Coronary artery (tissue), 2 donors: ENCODE results near the gene HOXB2.

Source experiments
- DNase-seq: peaks from one replicate; pipeline ENCODE4 v3.0.0-alpha.2; 2017; ENCODE audit warnings: low spot score
- H3K27ac ChIP-seq, 2 donors: fragments of 200-600 bp; sonication (generic); one replicate each; pipeline ENCODE4 v1.5.1; 2016 to 2019
- H3K4me3 ChIP-seq: fragments of 200-600 bp; sonication (generic); 2 replicates; pipeline ENCODE4 v1.5.1; 2016; ENCODE audit warnings: mild to moderate bottlenecking, moderate library complexity
- CTCF ChIP-seq: fragments of 200-600 bp; sonication (generic); IDR thresholded peaks from one replicate; pipeline ENCODE4 v1.5.1; 2019; ENCODE audit warnings: antibody characterized with exemption

HOXB2 gene

DNA sequence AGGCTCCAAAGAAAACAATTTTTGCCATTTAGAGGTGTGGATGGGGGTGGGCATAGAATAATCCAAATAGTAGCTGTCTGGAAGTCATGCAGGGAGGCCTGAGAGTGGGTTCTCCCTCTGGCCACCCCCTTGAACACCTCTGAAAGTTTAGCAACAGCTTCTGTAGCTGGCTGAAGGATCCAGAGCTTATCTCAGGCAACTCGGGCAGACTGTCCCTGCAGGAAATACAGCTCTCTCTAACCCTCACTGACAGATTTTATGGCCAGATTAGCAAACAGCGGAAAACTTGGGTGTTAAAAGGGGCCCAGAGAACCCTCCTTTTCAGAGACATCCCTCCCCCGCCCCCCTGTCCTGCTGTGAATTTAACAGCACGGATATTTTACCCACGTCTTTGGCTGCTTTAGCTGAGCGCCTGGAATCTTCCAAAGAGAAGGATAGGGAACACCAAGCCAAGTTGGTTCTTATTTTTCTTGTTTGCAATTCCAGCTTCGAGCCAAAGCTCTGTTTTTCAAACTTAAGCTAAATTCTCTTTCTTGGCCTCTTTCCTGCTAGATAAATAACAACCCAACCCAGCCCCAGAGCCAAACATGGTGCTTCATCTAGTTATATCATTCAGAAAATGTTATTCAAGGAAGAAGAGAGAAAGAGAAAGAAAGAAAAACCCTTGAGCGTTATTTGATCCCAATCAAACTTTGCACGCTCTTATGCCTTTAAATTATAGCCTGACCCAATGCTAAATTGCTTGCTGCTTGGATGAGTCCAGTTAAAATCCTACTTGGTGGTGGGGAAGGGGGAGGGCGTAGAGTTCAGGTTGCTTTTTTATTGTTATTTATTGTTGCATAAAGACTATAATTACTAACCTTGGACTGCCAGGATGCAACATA is 2.3 kb upstream of the HOXB2 start:
- Histone ChIP-seq H3K27ac (peak overlapping the region; percentile 89 to 91), H3K4me3 (peak overlapping the region; percentile 60)
- no peak for TF ChIP-seq CTCF
- no peak for DNase-seq

- H3K4me3 ChIP-seq: peak overlapping the region; percentile 60
- peak overlapping the region; percentile 89 to 91 for H3K27ac ChIP-seq
- DNase-seq: no peak
- no peak for TF ChIP-seq CTCF
Measured at GRCh38 chr17:48546137-48546923, 1.4 kb upstream of the HOXB2 start.

DNA sequence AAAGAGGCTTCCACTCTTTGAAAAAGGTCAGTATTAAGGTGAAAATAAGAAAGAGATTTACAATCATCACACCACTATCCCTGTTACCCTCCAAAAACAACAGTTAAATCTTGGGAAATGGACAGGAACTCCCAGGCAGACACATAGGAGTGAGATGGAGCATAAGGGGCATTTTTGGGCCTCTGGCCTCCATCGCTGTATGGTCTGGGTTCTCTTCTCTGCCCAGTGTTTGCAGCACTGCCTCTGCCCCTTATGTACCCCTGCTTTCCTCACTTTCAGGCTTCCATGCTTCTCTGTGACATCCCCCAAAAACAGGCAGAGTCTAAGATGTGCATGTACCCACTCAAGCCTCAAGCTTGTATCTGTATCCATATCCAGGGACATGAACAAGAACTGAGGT is 630 bp upstream of the HOXB2 start:
- no peak for TF ChIP-seq CTCF
- Histone ChIP-seq H3K4me3 (no peak overlapping the region), H3K27ac (peak overlapping the region; percentile 89 to 97)
- DNase-seq: no peak

DNA sequence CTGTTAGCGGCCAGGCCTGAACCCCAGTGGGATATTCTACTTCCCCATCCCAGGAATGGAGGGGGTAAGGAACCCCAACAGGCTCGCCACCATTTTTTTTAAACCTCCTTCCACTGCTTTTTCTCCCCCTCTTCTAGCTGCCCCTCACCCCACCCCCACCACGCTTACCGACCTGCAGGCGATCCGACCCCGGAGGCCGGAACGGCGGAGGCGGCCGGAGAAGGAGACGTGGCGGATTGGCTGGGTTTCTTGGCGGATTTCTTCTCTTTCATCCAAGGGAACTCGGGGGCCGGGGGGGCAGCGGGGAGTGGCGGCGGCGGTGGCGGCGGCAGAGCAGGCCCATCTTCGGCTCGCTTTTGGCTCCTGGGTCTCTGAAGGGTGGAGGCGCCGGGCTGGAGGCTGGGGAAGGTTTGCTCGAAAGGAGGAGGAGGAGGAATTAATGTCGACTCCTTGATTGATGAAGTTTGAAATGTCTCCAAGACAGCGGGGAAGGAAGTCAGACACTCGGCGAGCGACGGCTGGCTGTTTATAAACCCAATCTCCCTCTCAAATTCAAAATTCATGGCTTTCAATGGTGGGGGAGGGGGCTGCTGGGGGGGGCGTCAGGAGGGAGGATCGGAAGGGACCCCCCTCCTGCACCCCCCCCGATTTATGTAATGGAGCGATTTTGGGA is 424 bp downstream of the HOXB2 start:
- H3K27ac ChIP-seq: peak overlapping the region; percentile 89 to 97
- TF ChIP-seq CTCF: no peak
- peak overlapping the region; percentile 87 for H3K4me3 ChIP-seq
- peak; percentile 95 for DNase-seq

DNA sequence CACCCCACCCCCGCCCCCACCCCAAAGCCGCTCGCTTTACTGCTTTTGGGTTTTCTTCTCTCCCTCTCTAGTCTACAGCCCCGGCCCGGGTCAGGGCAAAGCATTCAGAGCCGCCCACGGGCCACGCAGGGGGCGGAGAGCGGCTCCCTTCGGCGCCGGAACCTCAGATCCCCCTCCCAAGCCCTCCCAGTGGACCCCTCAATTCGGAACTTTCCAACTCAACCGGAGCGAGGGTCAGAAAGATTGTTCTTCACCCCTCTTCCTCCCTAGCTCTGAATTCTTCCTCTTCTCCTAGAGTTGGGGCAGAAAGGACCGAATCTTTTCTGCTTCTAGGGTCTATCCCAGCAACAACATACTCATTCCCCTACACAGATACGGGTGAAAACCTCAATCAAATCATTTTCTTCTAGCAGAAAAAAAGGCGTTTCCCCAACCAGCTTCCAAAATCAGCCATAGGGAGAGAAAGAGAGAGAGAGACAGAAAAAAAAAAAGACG is 1.0 kb downstream of the HOXB2 start:
- peak overlapping the region; percentile 89 to 97 for H3K27ac ChIP-seq
- no peak for DNase-seq
- peak overlapping the region; percentile 87 for H3K4me3 ChIP-seq
- no peak for TF ChIP-seq CTCF

- Histone ChIP-seq H3K4me3 (peak overlapping the region; percentile 87), H3K27ac (peak overlapping the region; percentile 89 to 97)
- TF ChIP-seq CTCF: peak; percentile 10
- no peak for DNase-seq
Measured at GRCh38 chr17:48543107-48543853, 1.6 kb downstream of the HOXB2 start.
